Natural killer cell treated with Interleukin-12 subunit alpha and Interleukin-12 subunit beta and Interleukin-15 and Interleukin-18, amount 100 ng/mL, for 72 hours (primary cell): ENCODE measurements around the gene SCP2. TPM values are rescaled to one million over a fixed set of nuclear protein-coding genes. Genes with fewer than 3 reads are reported as not detected.

ENCODE experiments used
- ATAC-seq, 2 donors: fragments of 150-1000 bp; cut with Tn5 transposase in 1 of 2; sonication (Bioruptor Pico), chemical (Tn5 transposase) in 1 of 2; 2 replicates each; pipeline ENCODE4 v1.10.0; 2021
- DNase-seq: peaks from one replicate; pipeline ENCODE4 v3.0.0; 2022; ENCODE audit warnings: low spot score
- H3K27ac Mint-ChIP-seq, 2 donors: 1 replicate in 1 of 2; 2 replicates in 1 of 2; pipeline ENCODE4 v1.8.0; 2022; ENCODE audit warnings: mixed read lengths in 2 of 2, mild to moderate bottlenecking in 1 of 2, moderate library complexity in 1 of 2
- H3K27me3 Mint-ChIP-seq, 2 donors: 1 replicate in 1 of 2; 2 replicates in 1 of 2; pipeline ENCODE4 v1.8.0; 2022; ENCODE audit warnings: mixed read lengths in 2 of 2
- H3K36me3 Mint-ChIP-seq: one replicate; pipeline ENCODE4 v1.8.0; 2022; ENCODE audit warnings: mixed read lengths
- H3K4me1 Mint-ChIP-seq, 2 donors: 1 replicate in 1 of 2; 2 replicates in 1 of 2; pipeline ENCODE4 v1.8.0; 2022; ENCODE audit warnings: low read depth in 2 of 2, mixed read lengths in 2 of 2, mild to moderate bottlenecking in 1 of 2
- H3K4me3 Mint-ChIP-seq: one replicate; pipeline ENCODE4 v1.8.0; 2022; ENCODE audit warnings: mixed read lengths
- H3K9me3 Mint-ChIP-seq: 2 replicates; pipeline ENCODE4 v1.8.0; 2022; ENCODE audit warnings: mixed read lengths
- total RNA-seq, 2 donors: library from RNA; stranded (reverse); gene quantifications; one replicate each; pipeline ENCODE4 v1.2.3, GENCODE V29; 2022

The SCP2 gene
- 10 to 100 TPM; 75.1 to 86.8 TPM for total RNA-seq

DNA sequence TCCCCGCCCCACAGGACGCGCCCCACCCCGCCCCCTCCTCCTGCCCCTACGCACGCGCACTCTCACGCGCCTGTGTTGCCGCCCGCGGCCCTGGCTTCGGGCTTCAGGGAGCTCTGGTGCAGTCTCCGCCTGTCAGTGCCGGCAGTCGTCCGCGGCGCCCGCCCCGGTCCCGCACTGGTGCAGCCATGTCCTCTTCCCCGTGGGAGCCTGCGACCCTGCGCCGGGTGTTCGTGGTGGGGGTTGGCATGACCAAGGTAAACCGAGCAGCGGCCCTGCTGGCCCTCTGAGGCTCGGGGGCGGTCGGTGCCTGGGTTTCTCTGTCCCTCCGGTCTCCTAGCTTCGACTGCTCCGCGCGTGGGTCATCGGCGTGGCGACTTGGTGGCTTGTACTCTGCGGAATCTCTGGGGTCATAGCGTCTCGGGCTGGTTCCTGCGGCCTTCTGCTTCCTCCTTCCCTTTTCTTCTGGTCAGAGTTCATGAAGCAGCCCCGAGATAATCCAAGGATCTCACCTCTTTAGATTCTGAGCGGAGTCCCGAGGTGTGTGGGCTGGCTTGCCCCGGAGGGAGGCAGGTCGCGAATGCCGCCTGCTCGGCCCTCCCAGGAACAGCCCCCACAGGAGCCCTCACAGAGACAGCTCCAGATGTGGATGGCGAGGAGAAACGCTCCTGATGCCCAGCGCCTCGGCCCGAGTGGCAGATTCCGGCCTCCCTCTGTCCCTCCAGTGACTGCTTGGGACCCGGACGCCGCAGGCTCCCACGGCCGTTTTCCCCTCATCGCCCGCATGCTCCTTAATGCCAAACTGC, at the start of gene SCP2:
TSS of gene SCP2 (plus strand) at position 65 of the 803 bp plus-strand sequence. CDS start at position 186, 121 bp downstream.
- DNase-seq, result peak; percentile 79
- Mint-ChIP-seq H3K9me3 (no peaks in the 10 kb centered on the region), H3K36me3 (no peaks in the 10 kb centered on the region), H3K27me3 (peaks cover 0 to 2% of the 10 kb centered on the region in 2 donors), H3K4me3 (peak within 1 kb of the TSS; percentile 95), H3K4me1 (peaks cover 8 to 16% of the 10 kb centered on the region in 2 donors), H3K27ac (peak within 1 kb of the TSS; percentile 60 to 73)
- peak; percentile 93 to 96 for ATAC-seq

GRCh38 chr1:52877554-52877953, 49.5 kb upstream of the SCP2 start:
- Mint-ChIP-seq H3K4me1 (no peaks in the 10 kb centered on the region), H3K36me3 (no peaks in the 10 kb centered on the region), H3K27me3 (peaks cover 0 to 3% of the 10 kb centered on the region in 2 donors), H3K27ac (no peak overlapping the region), H3K9me3 (no peaks in the 10 kb centered on the region), H3K4me3 (no peak overlapping the region)
- DNase-seq (no peak), ATAC-seq (no peak)

DNA sequence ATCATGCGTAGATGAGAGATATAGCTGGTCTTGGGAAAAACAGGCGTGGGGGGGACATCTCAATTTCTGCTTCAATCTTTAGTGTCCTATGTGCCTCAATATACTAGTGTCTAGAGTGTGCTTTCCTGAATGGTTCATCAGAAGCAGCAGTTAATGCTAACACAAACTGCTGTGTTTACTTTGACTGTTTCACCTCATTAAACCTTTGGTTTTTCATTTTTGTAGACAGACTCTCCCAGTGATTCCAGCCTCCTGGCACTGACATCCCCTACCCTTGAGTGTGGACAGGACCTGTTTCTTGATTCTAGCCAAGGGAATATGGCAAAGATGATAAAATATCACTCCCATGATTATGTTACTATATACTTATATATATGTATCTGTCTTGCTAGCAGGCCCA, 46.9 kb upstream of the SCP2 start:
- DNase-seq (no peak), ATAC-seq (no peak)
- Mint-ChIP-seq H3K27me3 (peaks cover 0 to 3% of the 10 kb centered on the region in 2 donors), H3K9me3 (no peaks in the 10 kb centered on the region), H3K27ac (no peak overlapping the region), H3K4me3 (no peak overlapping the region), H3K4me1 (no peaks in the 10 kb centered on the region), H3K36me3 (no peaks in the 10 kb centered on the region)

- no peak for ATAC-seq
- no peak overlapping the region for H3K4me3 Mint-ChIP-seq
Measured at GRCh38 chr1:52887483-52887882, 39.6 kb upstream of the SCP2 start.

GRCh38 chr1:52892424-52893215, 34.5 kb upstream of the SCP2 start:
- Mint-ChIP-seq H3K9me3 (no peaks in the 10 kb centered on the region), H3K4me3 (no peak overlapping the region), H3K36me3 (no peaks in the 10 kb centered on the region), H3K27ac (no peak overlapping the region), H3K27me3 (peaks cover 0 to 3% of the 10 kb centered on the region in 2 donors), H3K4me1 (no peaks in the 10 kb centered on the region)
- DNase-seq, result no peak
- no peak for ATAC-seq

More at GRCh38 chr1:52887483-52887882, 39.6 kb upstream of the SCP2 start:
- Mint-ChIP-seq H3K27me3 (peaks cover 0 to 3% of the 10 kb centered on the region in 2 donors), H3K27ac (no peak overlapping the region), H3K4me1 (no peaks in the 10 kb centered on the region), H3K9me3 (no peaks in the 10 kb centered on the region), H3K36me3 (no peaks in the 10 kb centered on the region)
- DNase-seq, result no peak

DNA sequence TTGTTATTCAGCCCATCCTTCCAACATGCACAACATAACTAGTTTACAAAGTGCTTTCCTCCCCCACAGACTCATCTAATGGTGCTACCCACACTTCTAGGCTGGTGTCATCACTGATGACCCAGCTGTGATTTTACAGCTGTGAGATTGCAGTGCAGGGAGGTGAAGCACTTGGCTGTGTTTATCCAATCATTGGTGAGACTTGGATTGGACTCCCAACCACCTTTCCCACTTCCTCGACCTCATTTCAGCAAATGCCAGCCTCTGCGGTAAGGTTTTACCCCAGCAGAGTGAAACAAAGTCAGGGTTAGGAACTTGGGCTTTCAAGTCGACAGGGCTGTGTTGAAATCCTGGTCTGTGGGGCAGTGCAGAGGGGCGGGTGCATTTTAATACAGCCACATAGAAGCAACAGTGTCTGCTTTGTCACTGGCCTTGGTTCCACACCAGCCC, 27.6 kb upstream of the SCP2 start:
- H3K27me3 Mint-ChIP-seq, result no peaks in the 10 kb centered on the region
- no peaks in the 10 kb centered on the region for H3K36me3 Mint-ChIP-seq
- no peak overlapping the region for H3K27ac Mint-ChIP-seq
- no peaks in the 10 kb centered on the region for H3K4me1 Mint-ChIP-seq
- ATAC-seq (peak; percentile 65 to 78), DNase-seq (no peak)
- H3K9me3 Mint-ChIP-seq, result no peaks in the 10 kb centered on the region
- no peak overlapping the region for H3K4me3 Mint-ChIP-seq

DNA sequence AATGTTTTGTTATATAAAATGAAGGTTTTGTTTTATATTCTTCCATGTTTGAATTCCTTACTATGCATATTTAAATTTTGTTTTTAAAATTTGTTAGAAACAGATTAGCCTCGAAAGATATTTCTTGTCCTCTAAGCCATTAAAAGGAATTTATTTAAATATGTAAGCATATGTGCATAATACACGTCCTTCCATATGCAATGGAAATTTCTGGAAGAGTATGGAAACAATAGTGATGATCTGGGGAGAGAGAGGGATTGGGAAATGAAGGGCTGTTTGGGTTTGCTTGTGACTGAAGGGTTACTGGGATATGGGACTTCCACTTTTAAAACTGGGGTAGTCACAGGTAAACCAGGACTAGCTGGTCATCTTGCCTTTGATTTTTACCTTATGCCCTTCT, 26.7 kb upstream of the SCP2 start:
- DNase-seq (no peak), ATAC-seq (no peak)
- no peak overlapping the region for H3K4me3 Mint-ChIP-seq
- H3K27me3 Mint-ChIP-seq, result no peaks in the 10 kb centered on the region
- no peaks in the 10 kb centered on the region for H3K9me3 Mint-ChIP-seq
- no peaks in the 10 kb centered on the region for H3K36me3 Mint-ChIP-seq
- no peaks in the 10 kb centered on the region for H3K4me1 Mint-ChIP-seq
- H3K27ac Mint-ChIP-seq, result no peak overlapping the region

DNA sequence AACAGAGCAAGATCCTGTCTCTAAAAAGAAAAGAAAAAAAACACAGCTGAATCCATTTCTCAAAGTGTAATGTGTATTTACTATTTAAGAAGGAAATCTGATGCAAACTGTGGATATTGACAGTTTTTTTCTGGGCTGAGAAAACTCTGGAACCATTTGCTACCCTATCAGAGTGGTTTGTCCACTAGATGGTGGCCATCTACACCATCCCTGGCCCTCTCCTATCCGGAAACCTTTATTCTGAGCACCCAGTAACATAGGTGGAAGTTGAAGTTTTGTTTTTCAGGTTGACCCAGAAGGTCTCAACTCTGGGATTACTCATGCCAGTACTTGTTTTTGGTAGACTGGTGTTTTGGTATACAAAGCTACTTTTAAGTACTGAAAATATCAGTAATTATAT, 25.7 kb upstream of the SCP2 start:
- no peak for ATAC-seq
- no peaks in the 10 kb centered on the region for H3K9me3 Mint-ChIP-seq
- H3K4me3 Mint-ChIP-seq, result no peak overlapping the region
- H3K27ac Mint-ChIP-seq, result no peak overlapping the region
- no peaks in the 10 kb centered on the region for H3K27me3 Mint-ChIP-seq
- DNase-seq, result no peak
- H3K4me1 Mint-ChIP-seq, result peaks cover 0 to 2% of the 10 kb centered on the region in 2 donors
- H3K36me3 Mint-ChIP-seq, result no peaks in the 10 kb centered on the region

DNA sequence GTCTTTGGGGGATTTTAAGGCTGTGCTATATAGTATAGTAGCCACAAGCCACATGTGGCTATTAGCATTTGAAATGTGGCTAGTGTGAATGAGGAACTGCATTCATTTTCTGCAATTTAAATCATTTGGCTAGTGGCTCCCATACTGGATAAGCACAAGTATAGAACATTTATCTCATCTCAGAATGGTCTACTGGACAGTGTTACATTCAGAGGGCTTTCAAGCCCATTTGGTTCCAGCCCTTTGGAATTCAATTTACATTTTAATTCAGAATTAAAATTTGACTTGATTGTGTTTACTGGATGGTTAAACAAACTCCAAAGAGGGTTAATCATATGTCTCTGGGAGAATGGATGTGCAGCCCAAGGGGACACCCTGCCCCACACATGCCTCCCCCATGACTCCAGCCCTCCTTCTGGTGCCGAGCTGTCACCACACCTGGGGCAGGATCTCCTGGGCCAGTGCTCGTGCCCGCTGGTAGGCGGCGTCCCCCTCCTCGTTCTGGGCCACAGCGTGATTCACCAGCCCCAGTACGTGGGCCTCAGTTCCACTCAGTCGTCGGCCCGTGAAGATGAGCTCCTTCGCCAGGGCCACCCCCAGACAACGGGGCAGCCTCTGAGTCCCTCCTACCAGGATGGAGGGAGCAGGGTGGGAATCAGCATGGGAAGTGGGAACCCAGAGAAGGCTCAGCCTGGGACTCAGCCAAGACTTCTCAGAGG, 22.7 kb upstream of the SCP2 start:
- Mint-ChIP-seq H3K36me3 (no peaks in the 10 kb centered on the region), H3K9me3 (no peaks in the 10 kb centered on the region), H3K4me3 (no peak overlapping the region), H3K27me3 (no peaks in the 10 kb centered on the region), H3K4me1 (peaks cover 0 to 2% of the 10 kb centered on the region in 2 donors), H3K27ac (no peak overlapping the region)
- DNase-seq (no peak), ATAC-seq (no peak)

DNA sequence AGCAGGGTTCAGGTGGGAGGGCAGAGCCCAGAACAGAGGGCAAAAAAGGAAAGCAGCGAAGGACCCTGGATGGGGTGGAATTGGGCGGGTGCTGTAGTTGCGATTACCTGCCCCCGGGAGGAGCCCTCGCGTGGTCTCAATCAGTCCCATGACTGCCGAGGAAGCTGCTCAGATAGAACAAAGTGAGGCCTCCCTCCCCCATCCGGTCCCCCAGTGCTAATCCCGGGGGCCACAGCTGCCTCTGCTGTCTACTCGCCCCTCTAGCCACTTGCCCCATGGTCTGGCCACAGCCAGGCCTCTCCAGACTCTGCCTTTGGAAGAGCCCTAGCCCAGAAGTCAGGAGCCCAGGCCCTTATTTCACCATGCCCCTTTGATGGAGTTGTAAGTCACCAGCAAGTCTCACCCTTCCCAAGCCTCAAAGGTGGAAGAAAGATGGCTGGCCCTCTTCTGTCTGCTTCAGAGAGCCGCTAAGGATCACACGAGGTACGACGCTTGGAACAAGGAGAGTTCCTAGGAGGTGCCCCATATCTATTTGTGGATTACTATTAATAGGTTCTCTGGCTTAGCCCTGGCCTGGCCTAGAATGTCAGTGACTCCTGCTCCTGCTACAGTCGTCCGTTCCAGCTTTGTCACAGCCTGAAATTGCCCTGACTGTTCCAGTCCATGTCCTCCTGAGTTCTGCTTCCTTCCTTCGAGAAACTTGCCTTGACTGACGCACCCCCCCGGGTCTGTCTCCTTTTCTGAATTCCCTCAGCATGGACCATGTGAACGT, 22.0 kb upstream of the SCP2 start:
- ATAC-seq, result peak; percentile 20 to 63
- no peaks in the 10 kb centered on the region for H3K36me3 Mint-ChIP-seq
- no peaks in the 10 kb centered on the region for H3K27me3 Mint-ChIP-seq
- peaks cover 0 to 2% of the 10 kb centered on the region in 2 donors for H3K4me1 Mint-ChIP-seq
- H3K9me3 Mint-ChIP-seq, result no peaks in the 10 kb centered on the region
- H3K4me3 Mint-ChIP-seq, result no peak overlapping the region
- no peak for DNase-seq
- H3K27ac Mint-ChIP-seq, result peak overlapping the region in 1 of 2 donors; percentile 51

- no peaks in the 10 kb centered on the region for H3K36me3 Mint-ChIP-seq
- H3K27ac Mint-ChIP-seq, result no peak overlapping the region
- ATAC-seq, result no peak
- H3K4me1 Mint-ChIP-seq, result peaks cover 0 to 2% of the 10 kb centered on the region in 2 donors
- no peak overlapping the region for H3K4me3 Mint-ChIP-seq
- DNase-seq, result no peak
- no peaks in the 10 kb centered on the region for H3K27me3 Mint-ChIP-seq
- H3K9me3 Mint-ChIP-seq, result no peaks in the 10 kb centered on the region
Measured at GRCh38 chr1:52906135-52906603, 20.9 kb upstream of the SCP2 start.

DNA sequence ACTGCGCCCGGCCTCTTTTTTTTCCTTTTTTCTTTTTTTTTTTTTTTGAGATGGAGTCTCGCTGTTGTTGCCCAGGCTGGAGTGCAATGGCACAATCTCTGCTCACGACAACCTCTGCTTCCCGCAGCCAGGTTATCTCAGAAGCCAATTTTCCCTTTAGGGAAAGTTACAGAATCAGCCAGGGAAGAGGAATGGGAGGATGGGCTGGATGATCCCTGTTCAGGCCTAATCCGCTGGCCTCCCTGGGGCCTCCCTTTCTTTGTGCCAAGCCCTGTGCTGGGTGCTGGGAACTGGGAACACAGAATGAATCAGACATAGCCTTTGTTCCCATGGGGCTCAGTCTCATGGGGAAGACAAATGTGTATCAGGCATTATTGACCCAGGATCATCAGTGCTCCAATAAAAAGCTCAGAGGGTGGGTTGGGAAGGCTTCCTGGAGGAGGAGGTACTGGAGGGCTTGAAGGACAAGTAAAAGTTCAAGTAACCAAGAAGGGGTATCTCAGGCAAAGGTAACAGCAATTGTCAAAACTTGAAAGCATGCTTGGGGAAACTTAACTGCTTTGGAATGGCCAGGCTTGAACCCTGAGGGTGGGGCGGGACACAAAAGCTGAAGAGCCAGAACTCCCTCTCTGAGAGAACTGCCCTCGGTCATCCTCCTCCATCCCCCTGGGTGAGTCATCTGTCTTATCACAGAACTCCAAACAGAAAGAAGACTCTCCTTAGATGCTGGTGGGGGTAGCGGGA, 19.8 kb upstream of the SCP2 start:
- Mint-ChIP-seq H3K9me3 (no peaks in the 10 kb centered on the region), H3K36me3 (no peaks in the 10 kb centered on the region), H3K4me1 (peaks cover 0 to 2% of the 10 kb centered on the region in 2 donors), H3K4me3 (no peak overlapping the region), H3K27me3 (no peaks in the 10 kb centered on the region), H3K27ac (no peak overlapping the region)
- ATAC-seq (no peak), DNase-seq (no peak)
